GM15510 (cell line): Measurements from ENCODE around the gene H2AZ2.

Experiments used
- POLR2A ChIP-seq: IDR thresholded peaks from 3 replicates; pipeline ENCODE4 v1.6.1; 2011; ENCODE audit warnings: borderline replicate concordance; ENCODE audit not compliant: insufficient read length; ENCODE audit errors: extremely low read depth

The H2AZ2 gene

GRCh38 chr7:44846816-44847508 lies 925 bp downstream of the H2AZ2 start:
- no peak for TF ChIP-seq POLR2A

GRCh38 chr7:44845451-44845850 lies 2.4 kb downstream of the H2AZ2 start:
- no peak for TF ChIP-seq POLR2A

GRCh38 chr7:44838751-44839150 lies 9.1 kb downstream of the H2AZ2 start:
- TF ChIP-seq POLR2A: no peak

GRCh38 chr7:44827567-44827966 lies 20.3 kb downstream of the H2AZ2 start:
- no peak for TF ChIP-seq POLR2A

GRCh38 chr7:44824894-44825526 lies 22.9 kb downstream of the H2AZ2 start:
- TF ChIP-seq POLR2A: no peak

GRCh38 chr7:44823255-44823781 lies 24.6 kb downstream of the H2AZ2 start:
- no peak for TF ChIP-seq POLR2A

- TF ChIP-seq POLR2A: no peak
Measured at GRCh38 chr7:44819292-44819691, 28.6 kb downstream of the H2AZ2 start.

- no peak for TF ChIP-seq POLR2A
Measured at GRCh38 chr7:44814919-44815318, 33.0 kb downstream of the H2AZ2 start.

- TF ChIP-seq POLR2A: no peak
Measured at GRCh38 chr7:44811571-44811970, 36.3 kb downstream of the H2AZ2 start.

- TF ChIP-seq POLR2A: no peak
Measured at GRCh38 chr7:44811093-44811492, 36.8 kb downstream of the H2AZ2 start.

GRCh38 chr7:44808914-44809393 lies 38.9 kb downstream of the H2AZ2 start:
- TF ChIP-seq POLR2A: no peak

- TF ChIP-seq POLR2A: no peak
Measured at GRCh38 chr7:44805950-44806349, 41.9 kb downstream of the H2AZ2 start.

GRCh38 chr7:44803828-44804519 lies 43.9 kb downstream of the H2AZ2 start:
- TF ChIP-seq POLR2A: peak; percentile 7

GRCh38 chr7:44802418-44803025 lies 45.4 kb downstream of the H2AZ2 start:
- TF ChIP-seq POLR2A: no peak

GRCh38 chr7:44801890-44802289 lies 46.0 kb downstream of the H2AZ2 start:
- peak; percentile 11 for TF ChIP-seq POLR2A

- no peak for TF ChIP-seq POLR2A
Measured at GRCh38 chr7:44799939-44800338, 47.9 kb downstream of the H2AZ2 start.
